Immature natural killer cell (primary cell): ENCODE data around the gene SPATA9. TPM values are rescaled to one million over a fixed set of nuclear protein-coding genes. Genes with fewer than 3 reads are reported as not detected.
"Not testable (repeated sequence)": the region's sequence is repeated elsewhere in the genome, so short reads cannot be mapped to it uniquely, and the experiment has no call there.

Source experiments
- DNase-seq, 3 donors: peaks; one replicate each; pipeline ENCODE4 v3.0.0; 2022; ENCODE audit warnings: mixed read lengths in 1 of 3
- H3K27ac Mint-ChIP-seq, 6 donors: one replicate each; pipeline ENCODE4 v1.8.0; 2020; ENCODE audit warnings: mixed read lengths in 6 of 6, mild to moderate bottlenecking in 5 of 6, inconsistent platforms in 4 of 6, moderate library complexity in 3 of 6
- H3K27me3 Mint-ChIP-seq, 3 donors: one replicate each; pipeline ENCODE4 v1.8.0; 2020 to 2021; ENCODE audit warnings: low read depth in 3 of 3, mild to moderate bottlenecking in 3 of 3, mixed read lengths in 3 of 3, moderate library complexity in 3 of 3, inconsistent platforms in 1 of 3
- H3K36me3 Mint-ChIP-seq, 3 donors: one replicate each; pipeline ENCODE4 v1.8.0; 2020; ENCODE audit warnings: mixed read lengths in 3 of 3, inconsistent platforms in 2 of 3, mild to moderate bottlenecking in 2 of 3
- H3K4me1 Mint-ChIP-seq, 2 donors: one replicate each; pipeline ENCODE4 v1.8.0; 2020; ENCODE audit warnings: inconsistent platforms in 2 of 2, mild to moderate bottlenecking in 2 of 2, mixed read lengths in 2 of 2, moderate library complexity in 1 of 2
- H3K4me3 Mint-ChIP-seq, 5 donors: one replicate each; pipeline ENCODE4 v1.8.0; 2020; ENCODE audit warnings: mild to moderate bottlenecking in 5 of 5, mixed read lengths in 5 of 5, inconsistent platforms in 3 of 5, moderate library complexity in 3 of 5
- H3K9me3 Mint-ChIP-seq, 6 donors: one replicate each; pipeline ENCODE4 v1.8.0; 2020; ENCODE audit warnings: mild to moderate bottlenecking in 6 of 6, mixed read lengths in 6 of 6, inconsistent platforms in 4 of 6, moderate library complexity in 3 of 6
- polyA plus RNA-seq, 3 donors: library from polyadenylated mRNA; unstranded; fragments of 300-500 nt; fragmentation: Illumina TruSeq; gene quantifications; one replicate each; pipeline ENCODE4 v1.2.3, GENCODE V29; 2021

Gene SPATA9
- polyA plus RNA-seq, 3 donors from 2014 or later, result 1.4 to 1.6 TPM; not detected in 1

DNA sequence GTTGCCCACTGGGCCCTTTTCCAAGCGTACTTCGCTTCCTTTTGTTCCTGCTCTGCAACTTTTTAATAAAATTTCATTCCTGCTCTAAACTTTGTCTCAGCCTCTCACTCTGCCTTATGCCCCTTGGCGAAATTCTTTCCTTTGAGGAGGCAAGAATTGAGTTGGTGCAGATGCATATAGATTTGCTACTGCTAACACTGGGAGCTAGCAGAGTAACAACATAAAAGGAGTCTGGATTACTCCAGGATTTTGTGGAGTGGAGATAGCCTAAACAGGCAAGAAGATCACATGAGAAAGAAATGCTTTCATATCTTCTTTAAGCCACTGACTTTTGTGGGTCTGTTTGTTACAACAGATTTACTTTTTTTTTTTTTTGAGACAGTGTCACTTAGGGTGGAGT is 49.1 kb downstream of the SPATA9 start:
- DNase-seq, result no peak
- H3K36me3 Mint-ChIP-seq, result peaks cover 0 to 6% (median 0%) of the 10 kb centered on the region in 3 donors
- H3K4me3 Mint-ChIP-seq, result no peak overlapping the region
- peak overlapping the region in 2 of 6 donors; percentile 21 to 55 for H3K27ac Mint-ChIP-seq
- H3K27me3 Mint-ChIP-seq, result peaks cover 1 to 6% (median 3%) of the 10 kb centered on the region in 3 donors
- H3K9me3 Mint-ChIP-seq, result no peaks in the 10 kb centered on the region
- H3K4me1 Mint-ChIP-seq, result peaks cover 13% of the 10 kb centered on the region in 2 donors

- H3K27ac Mint-ChIP-seq, result peak overlapping the region in 2 of 6 donors; percentile 44 to 74
- not testable (repeated sequence) for H3K9me3 Mint-ChIP-seq
Observed at GRCh38 chr5:95632942-95633341, 49.8 kb downstream of the SPATA9 start.

DNA sequence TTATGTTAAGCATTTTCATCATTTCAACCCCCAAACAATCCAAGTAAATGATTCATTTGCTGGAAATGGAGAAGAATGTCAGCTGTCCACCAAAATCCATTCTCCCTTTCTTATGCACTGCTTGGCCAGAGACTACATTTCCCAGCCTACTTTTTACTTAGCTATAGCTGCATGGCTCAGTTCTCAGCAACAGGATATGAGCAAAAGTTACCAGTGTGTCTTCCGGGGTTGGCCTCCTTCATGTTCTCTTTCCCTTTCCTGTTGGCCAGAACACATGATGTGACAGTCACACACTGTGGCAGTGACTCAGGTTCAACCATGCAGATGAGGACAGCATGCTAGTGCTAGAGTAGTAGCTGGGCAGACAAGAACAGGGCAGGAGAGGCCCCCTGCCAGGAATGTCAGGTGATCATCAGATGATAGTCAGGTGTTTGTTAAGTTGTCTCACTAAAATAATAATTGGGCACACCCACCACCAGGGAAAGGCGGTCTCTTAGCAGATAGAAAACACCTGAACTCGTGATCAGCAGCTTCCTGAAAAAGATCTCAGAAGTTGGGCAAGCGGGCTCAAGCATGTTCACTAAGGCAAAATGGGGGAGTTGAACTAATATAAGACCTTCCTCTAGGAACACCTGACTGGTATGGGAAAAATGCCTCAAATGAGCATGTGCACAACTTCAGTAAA is 50.7 kb downstream of the SPATA9 start:
- H3K4me1 Mint-ChIP-seq, result peaks cover 13% of the 10 kb centered on the region in 2 donors

More at GRCh38 chr5:95632942-95633341, 49.8 kb downstream of the SPATA9 start:
- peaks cover 13% of the 10 kb centered on the region in 2 donors for H3K4me1 Mint-ChIP-seq
- DNase-seq, H3K4me3 Mint-ChIP-seq, H3K27me3 Mint-ChIP-seq, H3K36me3 Mint-ChIP-seq: not testable (repeated sequence)

GRCh38 chr5:95631255-95631958 is 51.4 kb downstream of the SPATA9 start:
- no peak overlapping the region for H3K4me3 Mint-ChIP-seq
- no peak for DNase-seq
- no peaks in the 10 kb centered on the region for H3K9me3 Mint-ChIP-seq
- peak overlapping the region in 3 of 6 donors; percentile 74 to 82 (median 78) for H3K27ac Mint-ChIP-seq
- H3K36me3 Mint-ChIP-seq, result peaks cover 0 to 6% (median 0%) of the 10 kb centered on the region in 3 donors
- H3K4me1 Mint-ChIP-seq, result peaks cover 13% of the 10 kb centered on the region in 2 donors
- H3K27me3 Mint-ChIP-seq, result peaks cover 1 to 6% (median 3%) of the 10 kb centered on the region in 3 donors

More for the DNA sequence above, 50.7 kb downstream of the SPATA9 start:
- peak; percentile 49 to 68 (median 54) for DNase-seq
- Mint-ChIP-seq H3K4me3 (peak overlapping the region in 1 of 5 donors; percentile 6), H3K27me3 (peaks cover 1 to 6% (median 3%) of the 10 kb centered on the region in 3 donors), H3K27ac (peak overlapping the region; percentile 39 to 83 (median 78)), H3K9me3 (no peaks in the 10 kb centered on the region), H3K36me3 (peaks cover 0 to 6% (median 0%) of the 10 kb centered on the region in 3 donors)

GRCh38 chr5:95630394-95630917 is 52.3 kb downstream of the SPATA9 start:
- H3K27ac Mint-ChIP-seq, result no peak overlapping the region
- H3K4me3 Mint-ChIP-seq, result no peak overlapping the region
- DNase-seq, result no peak
- no peaks in the 10 kb centered on the region for H3K9me3 Mint-ChIP-seq
- peaks cover 1 to 4% (median 3%) of the 10 kb centered on the region in 3 donors for H3K27me3 Mint-ChIP-seq
- peaks cover 13% of the 10 kb centered on the region in 2 donors for H3K4me1 Mint-ChIP-seq
- peaks cover 0 to 6% (median 0%) of the 10 kb centered on the region in 3 donors for H3K36me3 Mint-ChIP-seq

GRCh38 chr5:95628933-95629332 is 53.9 kb downstream of the SPATA9 start:
- no peak for DNase-seq
- no peak overlapping the region for H3K4me3 Mint-ChIP-seq
- H3K4me1 Mint-ChIP-seq, result peaks cover 13% of the 10 kb centered on the region in 2 donors

DNA sequence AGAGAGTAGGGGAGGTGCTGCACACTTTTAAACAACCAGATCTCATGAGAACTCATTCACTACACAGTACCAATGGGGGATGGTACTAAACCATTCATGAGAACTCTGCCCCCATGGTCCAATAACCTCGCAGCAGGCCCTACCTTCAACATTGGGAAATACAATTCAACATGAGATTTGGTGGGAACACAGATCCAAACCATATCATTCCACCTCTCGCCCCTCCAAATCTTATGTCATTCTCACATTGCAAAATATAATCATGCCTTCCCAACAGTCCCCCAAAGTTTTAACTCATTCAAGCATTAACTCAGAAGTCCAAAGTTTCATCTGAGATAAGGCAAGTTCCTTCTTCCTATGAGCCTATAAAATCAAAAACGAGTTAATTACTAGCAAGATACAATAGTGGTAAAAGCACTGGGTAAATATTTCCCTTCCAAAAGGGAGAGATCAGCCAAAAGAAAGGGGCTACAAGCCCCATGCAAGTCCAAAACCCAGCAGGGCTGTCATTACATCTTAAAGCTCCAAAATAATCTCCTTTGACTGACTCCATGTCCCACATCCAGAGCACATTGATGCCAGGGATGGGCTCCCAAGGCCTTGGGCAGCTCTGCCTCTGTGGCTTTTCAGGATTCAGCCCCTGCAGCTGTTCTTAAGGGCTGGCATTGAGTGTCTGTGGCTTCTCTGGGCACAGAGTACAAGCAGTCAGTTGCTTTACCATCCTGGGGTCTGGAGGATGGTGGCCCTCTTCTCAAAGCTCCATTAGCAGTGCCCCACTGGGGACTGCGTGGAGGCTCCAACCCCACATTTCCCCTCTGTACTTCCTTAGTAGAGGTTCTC is 54.6 kb downstream of the SPATA9 start:
- no peak overlapping the region for H3K27ac Mint-ChIP-seq
- H3K9me3 Mint-ChIP-seq, result no peaks in the 10 kb centered on the region
- peaks cover 0 to 6% (median 0%) of the 10 kb centered on the region in 3 donors for H3K36me3 Mint-ChIP-seq
- peaks cover 13% of the 10 kb centered on the region in 2 donors for H3K4me1 Mint-ChIP-seq
- H3K4me3 Mint-ChIP-seq, result no peak overlapping the region
- H3K27me3 Mint-ChIP-seq, result peaks cover 3 to 4% (median 3%) of the 10 kb centered on the region in 3 donors
- DNase-seq, result no peak

More at GRCh38 chr5:95628933-95629332, 53.9 kb downstream of the SPATA9 start:
- Mint-ChIP-seq H3K36me3 (peaks cover 0 to 6% (median 0%) of the 10 kb centered on the region in 3 donors), H3K27ac (no peak overlapping the region), H3K9me3 (no peaks in the 10 kb centered on the region), H3K27me3 (peaks cover 3 to 6% (median 3%) of the 10 kb centered on the region in 3 donors)

GRCh38 chr5:95626701-95627100 is 56.1 kb downstream of the SPATA9 start:
- Mint-ChIP-seq H3K36me3 (no peaks in the 10 kb centered on the region), H3K9me3 (no peaks in the 10 kb centered on the region), H3K4me1 (peaks cover 15% of the 10 kb centered on the region in 2 donors), H3K27ac (no peak overlapping the region), H3K27me3 (peaks cover 3 to 5% (median 4%) of the 10 kb centered on the region in 3 donors), H3K4me3 (no peak overlapping the region)
- DNase-seq, result no peak

DNA sequence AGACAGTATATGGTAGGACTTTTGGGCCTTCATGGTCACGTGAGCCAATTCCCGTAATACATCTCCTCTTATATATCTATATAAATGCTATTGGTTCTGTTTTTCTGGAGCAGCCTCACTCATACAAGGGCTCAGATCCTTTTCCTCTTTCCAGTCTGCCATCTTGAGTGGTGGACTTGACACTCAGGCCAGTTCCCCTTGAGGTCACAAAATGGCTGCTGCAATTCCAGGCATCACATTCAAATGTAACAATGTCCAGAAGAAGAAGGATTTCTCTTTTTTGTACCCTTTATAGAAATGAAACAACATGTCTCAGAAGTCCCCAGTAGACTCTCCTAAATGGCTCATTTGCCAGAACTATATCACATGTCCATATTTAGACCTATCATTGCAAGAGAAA is 58.4 kb downstream of the SPATA9 start:
- no peak for DNase-seq
- peaks cover 21 to 22% of the 10 kb centered on the region in 2 donors for H3K4me1 Mint-ChIP-seq
- H3K9me3 Mint-ChIP-seq, result no peaks in the 10 kb centered on the region
- no peak overlapping the region for H3K4me3 Mint-ChIP-seq
- peaks cover 3 to 8% (median 7%) of the 10 kb centered on the region in 3 donors for H3K27me3 Mint-ChIP-seq
- no peaks in the 10 kb centered on the region for H3K36me3 Mint-ChIP-seq
- H3K27ac Mint-ChIP-seq, result no peak overlapping the region

- Mint-ChIP-seq H3K4me3 (no peak overlapping the region), H3K4me1 (peaks cover 26 to 28% of the 10 kb centered on the region in 2 donors), H3K9me3 (no peaks in the 10 kb centered on the region), H3K27me3 (peaks cover 4 to 8% (median 7%) of the 10 kb centered on the region in 3 donors), H3K36me3 (no peaks in the 10 kb centered on the region), H3K27ac (no peak overlapping the region)
- no peak for DNase-seq
Observed at GRCh38 chr5:95623706-95624105, 59.1 kb downstream of the SPATA9 start.

GRCh38 chr5:95621839-95622629 is 60.8 kb downstream of the SPATA9 start:
- H3K4me3 Mint-ChIP-seq, result peak overlapping the region; percentile 82 to 90 (median 84)
- H3K27me3 Mint-ChIP-seq, result peaks cover 3 to 7% (median 7%) of the 10 kb centered on the region in 3 donors
- no peaks in the 10 kb centered on the region for H3K36me3 Mint-ChIP-seq
- peak overlapping the region; percentile 17 to 78 (median 70) for H3K27ac Mint-ChIP-seq
- peaks cover 28 to 34% of the 10 kb centered on the region in 2 donors for H3K4me1 Mint-ChIP-seq
- no peaks in the 10 kb centered on the region for H3K9me3 Mint-ChIP-seq
- no peak for DNase-seq
